H9 (cell line): ENCODE measurements around the gene COX5B. TPM values are rescaled to one million over a fixed set of nuclear protein-coding genes. Genes with fewer than 3 reads are reported as not detected.

ENCODE experiments used
- DNase-seq: peaks from one replicate; pipeline ENCODE4 v3.0.0-alpha.2; 2017
- H2AFZ ChIP-seq: one replicate; pipeline ENCODE4 v1.6.1; 2013; ENCODE audit warnings: mild to moderate bottlenecking, low read length, control low read depth, moderate library complexity
- H2AK5ac ChIP-seq: 2 replicates; pipeline ENCODE4 v1.6.1; 2013; ENCODE audit warnings: low read length, control low read depth, mixed read lengths; ENCODE audit not compliant: insufficient read length
- H2BK120ac ChIP-seq: one replicate; pipeline ENCODE4 v1.6.1; 2013; ENCODE audit warnings: low read depth, mild to moderate bottlenecking, low read length, control low read depth, inconsistent platforms; ENCODE audit not compliant: poor library complexity, severe bottlenecking
- H2BK12ac ChIP-seq: 2 replicates; pipeline ENCODE4 v1.6.1; 2013; ENCODE audit warnings: low read length, control low read depth, mixed read lengths, low read depth; ENCODE audit not compliant: insufficient read length
- H2BK15ac ChIP-seq: 2 replicates; pipeline ENCODE4 v1.6.1; 2013; ENCODE audit warnings: low read depth, low read length, control low read depth
- H2BK20ac ChIP-seq: one replicate; pipeline ENCODE4 v1.6.1; 2013; ENCODE audit warnings: low read depth, mild to moderate bottlenecking, low read length, control low read depth, inconsistent platforms; ENCODE audit not compliant: poor library complexity, severe bottlenecking
- H2BK5ac ChIP-seq: 2 replicates; pipeline ENCODE4 v1.6.1; 2013; ENCODE audit warnings: low read length, control low read depth, mixed read lengths; ENCODE audit not compliant: insufficient read length
- H3K14ac ChIP-seq: 2 replicates; pipeline ENCODE4 v1.6.1; 2013; ENCODE audit warnings: low read length, control low read depth; ENCODE audit not compliant: insufficient read depth
- H3K18ac ChIP-seq: 2 replicates; pipeline ENCODE4 v1.6.1; 2013; ENCODE audit warnings: low read depth, mild to moderate bottlenecking, mixed read lengths, low read length, control low read depth; ENCODE audit not compliant: insufficient read length
- H3K23ac ChIP-seq: 2 replicates; pipeline ENCODE4 v1.6.1; 2013; ENCODE audit warnings: low read length, control low read depth, mixed read lengths, low read depth; ENCODE audit not compliant: insufficient read length
- H3K23me2 ChIP-seq: 2 replicates; pipeline ENCODE4 v1.6.1; 2013; ENCODE audit warnings: low read depth, mild to moderate bottlenecking, mixed read lengths, low read length, control low read depth; ENCODE audit not compliant: insufficient read length, poor library complexity, severe bottlenecking
- H3K27ac ChIP-seq: 2 replicates; pipeline ENCODE4 v1.5.1; 2013; ENCODE audit warnings: low read length, control low read depth, mixed read lengths, low read depth; ENCODE audit not compliant: insufficient read length
- H3K27me3 ChIP-seq: 2 replicates; pipeline ENCODE4 v1.6.1; 2013; ENCODE audit warnings: low read length, control low read depth, inconsistent platforms; ENCODE audit not compliant: insufficient read depth
- H3K4ac ChIP-seq: 2 replicates; pipeline ENCODE4 v1.6.1; 2013; ENCODE audit warnings: low read depth, mild to moderate bottlenecking, control low read depth, inconsistent platforms, low read length, moderate library complexity
- H3K4me1 ChIP-seq: 2 replicates; pipeline ENCODE4 v1.6.1; 2013; ENCODE audit warnings: low read length, control low read depth, inconsistent platforms; ENCODE audit not compliant: insufficient read depth
- H3K4me2 ChIP-seq: 2 replicates; pipeline ENCODE4 v1.6.1; 2013; ENCODE audit warnings: low read length, control low read depth, mixed read lengths; ENCODE audit not compliant: insufficient read length, insufficient read depth
- H3K56ac ChIP-seq: 2 replicates; pipeline ENCODE4 v1.6.1; 2013; ENCODE audit warnings: low read depth, mild to moderate bottlenecking, mixed read lengths, low read length, control low read depth; ENCODE audit not compliant: insufficient read length
- H3K79me1 ChIP-seq: 2 replicates; pipeline ENCODE4 v1.6.1; 2013; ENCODE audit warnings: low read depth, mild to moderate bottlenecking, moderate library complexity, low read length, control low read depth, inconsistent platforms; ENCODE audit not compliant: insufficient read depth, poor library complexity, severe bottlenecking
- H3K79me2 ChIP-seq: 2 replicates; pipeline ENCODE4 v1.6.1; 2013; ENCODE audit warnings: low read length, control low read depth, inconsistent platforms; ENCODE audit not compliant: insufficient read depth
- H3K9ac ChIP-seq: 2 replicates; pipeline ENCODE4 v1.6.1; 2013; ENCODE audit warnings: low read length, control low read depth, mixed read lengths; ENCODE audit not compliant: insufficient read length; ENCODE audit errors: extremely low read depth
- H3K9me3 ChIP-seq: one replicate; pipeline ENCODE4 v1.6.1; 2013; ENCODE audit warnings: low read depth, low read length, inconsistent platforms; ENCODE audit not compliant: control insufficient read depth
- H3T11ph ChIP-seq: one replicate; pipeline ENCODE4 v1.6.1; 2013; ENCODE audit warnings: mild to moderate bottlenecking, low read length, control low read depth, inconsistent platforms
- H4K20me1 ChIP-seq: one replicate; pipeline ENCODE4 v1.6.1; 2013; ENCODE audit not compliant: control insufficient read depth, insufficient read length, insufficient read depth
- H4K5ac ChIP-seq: 2 replicates; pipeline ENCODE4 v1.6.1; 2013; ENCODE audit warnings: low read depth, mild to moderate bottlenecking, mixed read lengths, low read length, control low read depth; ENCODE audit not compliant: insufficient read length
- H4K8ac ChIP-seq: replicated peaks from 2 replicates; pipeline ENCODE4 v1.6.1; 2013; ENCODE audit warnings: low read length, control low read depth, mixed read lengths, low read depth; ENCODE audit not compliant: insufficient read length
- H4K91ac ChIP-seq: 2 replicates; pipeline ENCODE4 v1.6.1; 2013; ENCODE audit warnings: low read depth, mild to moderate bottlenecking, moderate library complexity, mixed read lengths, low read length, control low read depth; ENCODE audit not compliant: insufficient read length
- H3K27ac Mint-ChIP-seq, 3 experiments: 2 replicates in 2 of 3; 3 replicates in 1 of 3; pipeline ENCODE4 v1.8.0; 2020 to 2021; ENCODE audit warnings: mixed read lengths in 3 of 3, mild to moderate bottlenecking in 1 of 3, moderate library complexity in 1 of 3
- H3K27me3 Mint-ChIP-seq: 2 replicates; pipeline ENCODE4 v1.8.0; 2021; ENCODE audit warnings: low read depth, mild to moderate bottlenecking, moderate library complexity, mixed read lengths
- H3K36me3 Mint-ChIP-seq, 3 experiments: 2 replicates in 2 of 3; 3 replicates in 1 of 3; pipeline ENCODE4 v1.8.0; 2020 to 2021; ENCODE audit warnings: low read depth in 3 of 3, mixed read lengths in 3 of 3; ENCODE audit not compliant: insufficient read depth in 1 of 3
- H3K4me1 Mint-ChIP-seq, 2 experiments: 2 replicates each; pipeline ENCODE4 v1.8.0; 2020; ENCODE audit warnings: mixed read lengths in 2 of 2
- H3K4me3 Mint-ChIP-seq, 2 experiments: 2 replicates in 1 of 2; 3 replicates in 1 of 2; pipeline ENCODE4 v1.8.0; 2020 to 2021; ENCODE audit warnings: mild to moderate bottlenecking in 2 of 2, mixed read lengths in 2 of 2, moderate library complexity in 1 of 2
- H3K9me3 Mint-ChIP-seq, 2 experiments: 2 replicates in 1 of 2; 3 replicates in 1 of 2; pipeline ENCODE4 v1.8.0; 2020; ENCODE audit warnings: mild to moderate bottlenecking in 2 of 2, mixed read lengths in 2 of 2, moderate library complexity in 1 of 2
- CTCF ChIP-seq: fragments of 200-600 bp; sonication (generic); conservative IDR thresholded peaks from 3 replicates; pipeline ENCODE4 v1.8.0; 2021; ENCODE audit warnings: antibody characterized with exemption, mild to moderate bottlenecking
- WGBS: extraction: QIAGEN DNeasy Blood & Tissue Kit; methylation state at CpG from one replicate; pipeline ENCODE4 v1.1.7; 2013; ENCODE audit warnings: missing lambda C conversion rate, low lambda C conversion rate, mixed read lengths; ENCODE audit not compliant: insufficient read length; ENCODE audit errors: extremely low coverage; 5-methylcytosine and 5-hydroxymethylcytosine counted together
- total RNA-seq: library from RNA; stranded (reverse); gene quantifications from 2 replicates; pipeline ENCODE4 v1.2.1, GENCODE V29; 2021

COX5B gene
- total RNA-seq, 1 experiment from 2014 or later = 237 TPM

- no peaks in the 10 kb centered on the region for H3K9me3 Mint-ChIP-seq
These were observed 1.7 kb upstream of the COX5B start for GRCh38 chr2:97644023-97644717.

More at GRCh38 chr2:97644023-97644717, 1.7 kb upstream of the COX5B start:
- Histone ChIP-seq H3K14ac (no peak overlapping the region), H4K20me1 (no peaks in the 10 kb centered on the region), H3K56ac (no peak overlapping the region), H4K91ac (no peak overlapping the region), H2BK12ac (no peak overlapping the region), H4K5ac (no peak overlapping the region), H3K4me1 (no peaks in the 10 kb centered on the region), H3K4ac (no peak overlapping the region), H3K27ac (no peak overlapping the region), H4K8ac (no peak overlapping the region), H2BK5ac (no peak overlapping the region), H2AK5ac (no peak overlapping the region), H3K79me1 (peaks cover 2% of the 10 kb centered on the region), H2BK15ac (no peak overlapping the region), H3K23me2 (peaks cover 5% of the 10 kb centered on the region), H3K27me3 (no peaks in the 10 kb centered on the region), H2BK20ac (no peak overlapping the region), H2AFZ (no peak overlapping the region), H3K4me2 (no peak overlapping the region), H3K9ac (no peak overlapping the region), H3K9me3 (no peaks in the 10 kb centered on the region), H2BK120ac (no peak overlapping the region), H3K23ac (no peak overlapping the region), H3K18ac (no peak overlapping the region), H3T11ph (no peak overlapping the region), H3K79me2 (no peaks in the 10 kb centered on the region)
- H3K27me3 Mint-ChIP-seq = no peaks in the 10 kb centered on the region
- H3K4me1 Mint-ChIP-seq = peaks cover 16% of the 10 kb centered on the region in 2 experiments
- H3K36me3 Mint-ChIP-seq = peaks cover 15 to 25% (median 23%) of the 10 kb centered on the region in 3 experiments
- H3K27ac Mint-ChIP-seq = no peak overlapping the region
- TF ChIP-seq CTCF = no peak
- peak overlapping the region in 1 of 2 experiments; percentile 42; a peak in 1 of 5 replicates for H3K4me3 Mint-ChIP-seq
- DNase-seq = no peak
- WGBS = no CpG with 5 or more reads among the region's 4 CpGs
